Activated CD8-positive, alpha-beta memory T cell treated with anti-CD3 and anti-CD28 coated beads, Interleukin-2, amount 10 ng/mL, durations not matched to agents 7 days and 5 days (primary cell): ENCODE measurements around the gene GNB1L. TPM values are rescaled to one million over a fixed set of nuclear protein-coding genes. Genes with fewer than 3 reads are reported as not detected.
A peak's percentile ranks its signal among the peaks of the same experiment; 100 is the strongest.

ENCODE experiments used
- ATAC-seq: fragments of 150-1000 bp; cut with Tn5 transposase; one replicate; pipeline ENCODE4 v1.10.0; 2021; ENCODE audit warnings: moderate library complexity
- CTCF ChIA-PET: fragments of 350-600 bp; sonication (Branson Sonifier 250); formaldehyde crosslinking; loops from one replicate; lab custom pipeline; 2021; ENCODE audit warnings: antibody characterized with exemption; lab: Charles Lee
- DNase-seq: peaks from one replicate; pipeline ENCODE4 v3.0.0-alpha.2; 2020
- H3K27ac Mint-ChIP-seq: one replicate; pipeline ENCODE4 v1.8.0; 2021; ENCODE audit warnings: mild to moderate bottlenecking, mixed read lengths
- H3K27me3 Mint-ChIP-seq: one replicate; pipeline ENCODE4 v1.8.0; 2021; ENCODE audit warnings: mixed read lengths
- H3K36me3 Mint-ChIP-seq: one replicate; pipeline ENCODE4 v1.8.0; 2021; ENCODE audit warnings: mild to moderate bottlenecking, mixed read lengths
- H3K4me1 Mint-ChIP-seq: one replicate; pipeline ENCODE4 v1.8.0; 2021; ENCODE audit warnings: mixed read lengths
- H3K4me3 Mint-ChIP-seq: one replicate; pipeline ENCODE4 v1.8.0; 2021; ENCODE audit warnings: mild to moderate bottlenecking, moderate library complexity, mixed read lengths
- H3K9me3 Mint-ChIP-seq: one replicate; pipeline ENCODE4 v1.8.0; 2022; ENCODE audit warnings: low read depth, mixed read lengths
- total RNA-seq, 2 experiments: library from RNA; stranded (reverse); gene quantifications; one replicate each; pipeline ENCODE4 v1.2.3, GENCODE V29; 2021

The GNB1L gene
- total RNA-seq, 2 experiments from 2014 or later: 13.7 to 14.7 TPM

GRCh38 chr22:19823902-19824211, 30.8 kb downstream of the GNB1L start:
- ATAC-seq: no peak
- Mint-ChIP-seq H3K4me3 (no peak overlapping the region), H3K4me1 (no peaks in the 10 kb centered on the region), H3K27ac (no peak overlapping the region), H3K27me3 (no peaks in the 10 kb centered on the region), H3K36me3 (no peaks in the 10 kb centered on the region), H3K9me3 (no peaks in the 10 kb centered on the region)
- DNase-seq: peak; percentile 26
- CTCF ChIA-PET: no interaction called here

GRCh38 chr22:19823191-19823901, 31.3 kb downstream of the GNB1L start:
- CTCF ChIA-PET: interaction anchor here (1.3 kb wide), 1 partner anchor 93 kb away, joined by 3 read pairs; no protein-coding TSS in a partner anchor
- H3K4me3 Mint-ChIP-seq: no peak overlapping the region
- peak; percentile 27 for DNase-seq
- no peaks in the 10 kb centered on the region for H3K27me3 Mint-ChIP-seq
- H3K27ac Mint-ChIP-seq: no peak overlapping the region
- no peak for ATAC-seq
- H3K36me3 Mint-ChIP-seq: no peaks in the 10 kb centered on the region
- H3K4me1 Mint-ChIP-seq: no peaks in the 10 kb centered on the region
- no peaks in the 10 kb centered on the region for H3K9me3 Mint-ChIP-seq

- CTCF ChIA-PET: interaction anchor here (1.3 kb wide), 1 partner anchor 92 kb away, joined by 3 read pairs; no protein-coding TSS in a partner anchor
- Mint-ChIP-seq H3K4me3 (no peak overlapping the region), H3K27me3 (no peaks in the 10 kb centered on the region), H3K27ac (no peak overlapping the region), H3K36me3 (no peaks in the 10 kb centered on the region), H3K9me3 (no peaks in the 10 kb centered on the region), H3K4me1 (no peaks in the 10 kb centered on the region)
- no peak for ATAC-seq
- peak; percentile 27 for DNase-seq
These were observed 32.2 kb downstream of the GNB1L start for GRCh38 chr22:19822301-19823117.

- Mint-ChIP-seq H3K4me1 (no peaks in the 10 kb centered on the region), H3K27me3 (no peaks in the 10 kb centered on the region), H3K36me3 (no peaks in the 10 kb centered on the region), H3K27ac (no peak overlapping the region), H3K4me3 (no peak overlapping the region), H3K9me3 (no peaks in the 10 kb centered on the region)
- CTCF ChIA-PET: interaction anchor here (1.3 kb wide), 1 partner anchor 91 kb away, joined by 3 read pairs; no protein-coding TSS in a partner anchor
- DNase-seq (peak; percentile 26), ATAC-seq (no peak)
These were observed 33.0 kb downstream of the GNB1L start for GRCh38 chr22:19821523-19822300.

GRCh38 chr22:19820880-19821522, 33.7 kb downstream of the GNB1L start:
- Mint-ChIP-seq H3K27ac (no peak overlapping the region), H3K27me3 (no peaks in the 10 kb centered on the region), H3K4me3 (no peak overlapping the region), H3K36me3 (no peaks in the 10 kb centered on the region), H3K4me1 (no peaks in the 10 kb centered on the region), H3K9me3 (no peaks in the 10 kb centered on the region)
- CTCF ChIA-PET: interaction anchor here (1.7 kb wide), 1 partner anchor 89 kb away, joined by 6 read pairs; no protein-coding TSS in a partner anchor
- DNase-seq: peak; percentile 31
- no peak for ATAC-seq

- Mint-ChIP-seq H3K27ac (no peak overlapping the region), H3K4me1 (no peaks in the 10 kb centered on the region)
- CTCF ChIA-PET: interaction anchor here (1.7 kb wide), 1 partner anchor 90 kb away, joined by 6 read pairs; no protein-coding TSS in a partner anchor
These were observed 34.5 kb downstream of the GNB1L start for GRCh38 chr22:19819911-19820879.

GRCh38 chr22:19819208-19819910, 35.3 kb downstream of the GNB1L start:
- Mint-ChIP-seq H3K4me1 (no peaks in the 10 kb centered on the region), H3K36me3 (no peaks in the 10 kb centered on the region)
- CTCF ChIA-PET: interaction anchor here (1.7 kb wide), 1 partner anchor 91 kb away, joined by 6 read pairs; no protein-coding TSS in a partner anchor

More at GRCh38 chr22:19819911-19820879, 34.5 kb downstream of the GNB1L start:
- ATAC-seq (no peak), DNase-seq (peak; percentile 33)
- H3K36me3 Mint-ChIP-seq: no peaks in the 10 kb centered on the region
- no peaks in the 10 kb centered on the region for H3K27me3 Mint-ChIP-seq
- H3K4me3 Mint-ChIP-seq: no peak overlapping the region
- no peaks in the 10 kb centered on the region for H3K9me3 Mint-ChIP-seq

GRCh38 chr22:19818324-19819207, 36.1 kb downstream of the GNB1L start:
- no peak overlapping the region for H3K4me3 Mint-ChIP-seq
- H3K27me3 Mint-ChIP-seq: no peaks in the 10 kb centered on the region
- DNase-seq (peak; percentile 25), ATAC-seq (no peak)
- no peaks in the 10 kb centered on the region for H3K36me3 Mint-ChIP-seq
- H3K9me3 Mint-ChIP-seq: no peaks in the 10 kb centered on the region
- H3K27ac Mint-ChIP-seq: no peak overlapping the region
- CTCF ChIA-PET: interaction anchor here (1.5 kb wide), 1 partner anchor 92 kb away, joined by 5 read pairs; no protein-coding TSS in a partner anchor
- no peaks in the 10 kb centered on the region for H3K4me1 Mint-ChIP-seq

More at GRCh38 chr22:19819208-19819910, 35.3 kb downstream of the GNB1L start:
- Mint-ChIP-seq H3K27me3 (no peaks in the 10 kb centered on the region), H3K9me3 (no peaks in the 10 kb centered on the region), H3K4me3 (no peak overlapping the region), H3K27ac (no peak overlapping the region)
- ATAC-seq (no peak), DNase-seq (peak; percentile 33)

- CTCF ChIA-PET: interaction anchor here (1.5 kb wide), 1 partner anchor 94 kb away, joined by 5 read pairs; no protein-coding TSS in a partner anchor
- Mint-ChIP-seq H3K4me3 (no peak overlapping the region), H3K27ac (no peak overlapping the region), H3K27me3 (no peaks in the 10 kb centered on the region), H3K4me1 (no peaks in the 10 kb centered on the region), H3K9me3 (no peaks in the 10 kb centered on the region), H3K36me3 (no peaks in the 10 kb centered on the region)
- ATAC-seq (no peak), DNase-seq (peak; percentile 15)
These were observed 38.1 kb downstream of the GNB1L start for GRCh38 chr22:19816372-19817119.

- H3K9me3 Mint-ChIP-seq: no peaks in the 10 kb centered on the region
- CTCF ChIA-PET: no interaction called here
- no peak overlapping the region for H3K27ac Mint-ChIP-seq
- DNase-seq: peak; percentile 31
- no peaks in the 10 kb centered on the region for H3K27me3 Mint-ChIP-seq
- H3K36me3 Mint-ChIP-seq: no peaks in the 10 kb centered on the region
- H3K4me3 Mint-ChIP-seq: no peak overlapping the region
- ATAC-seq: no peak
- H3K4me1 Mint-ChIP-seq: no peaks in the 10 kb centered on the region
These were observed 38.8 kb downstream of the GNB1L start for GRCh38 chr22:19815823-19816290.
